Brain pericyte (primary cell): ENCODE measurements around the gene CFAP161.

Experiments used
- DNase-seq: peaks from one replicate; pipeline ENCODE4 v3.0.0-alpha.2; 2012; ENCODE audit warnings: low read depth, low spot score

Gene CFAP161

GRCh38 chr15:81183439-81183775 lies 49.3 kb downstream of the CFAP161 start:
- no peak for DNase-seq

- no peak for DNase-seq
Measured at GRCh38 chr15:81184188-81184587, 50.1 kb downstream of the CFAP161 start.

DNA sequence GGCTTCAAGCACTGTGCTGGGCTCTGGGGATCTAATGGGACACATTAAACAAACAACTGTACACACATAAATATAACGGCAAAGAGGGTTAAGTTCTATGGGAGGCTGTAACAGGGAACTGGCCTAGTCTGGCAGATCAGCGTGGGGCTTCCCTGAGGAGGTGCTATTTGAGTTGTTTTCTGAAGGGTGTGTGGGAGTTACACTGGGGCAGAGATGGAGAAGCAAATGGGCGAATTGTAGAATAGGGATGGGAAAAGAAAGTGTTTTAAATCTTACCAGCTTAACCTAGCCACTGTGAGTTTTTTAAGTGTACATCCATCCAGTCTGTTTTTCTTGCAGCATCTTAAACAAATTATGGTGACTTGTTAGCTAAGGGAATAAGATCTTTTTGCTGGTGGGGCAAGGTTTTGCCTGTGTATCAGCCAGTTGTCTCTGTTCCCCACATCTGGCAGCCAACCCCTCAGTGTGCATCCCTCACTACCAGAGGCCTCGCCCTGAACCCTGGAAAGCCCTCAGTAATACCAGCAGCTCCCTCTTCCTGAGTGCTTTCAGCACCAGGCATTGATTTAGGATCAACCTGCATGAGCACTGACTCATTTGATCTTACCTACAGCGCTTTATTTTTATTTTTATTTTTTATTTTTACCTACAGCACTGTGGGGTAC lies 51.7 kb downstream of the CFAP161 start:
- no peak for DNase-seq

GRCh38 chr15:81188354-81188753 lies 54.3 kb downstream of the CFAP161 start:
- DNase-seq, result no peak

- no peak for DNase-seq
Measured at GRCh38 chr15:81189583-81190283, 55.7 kb downstream of the CFAP161 start.

DNA sequence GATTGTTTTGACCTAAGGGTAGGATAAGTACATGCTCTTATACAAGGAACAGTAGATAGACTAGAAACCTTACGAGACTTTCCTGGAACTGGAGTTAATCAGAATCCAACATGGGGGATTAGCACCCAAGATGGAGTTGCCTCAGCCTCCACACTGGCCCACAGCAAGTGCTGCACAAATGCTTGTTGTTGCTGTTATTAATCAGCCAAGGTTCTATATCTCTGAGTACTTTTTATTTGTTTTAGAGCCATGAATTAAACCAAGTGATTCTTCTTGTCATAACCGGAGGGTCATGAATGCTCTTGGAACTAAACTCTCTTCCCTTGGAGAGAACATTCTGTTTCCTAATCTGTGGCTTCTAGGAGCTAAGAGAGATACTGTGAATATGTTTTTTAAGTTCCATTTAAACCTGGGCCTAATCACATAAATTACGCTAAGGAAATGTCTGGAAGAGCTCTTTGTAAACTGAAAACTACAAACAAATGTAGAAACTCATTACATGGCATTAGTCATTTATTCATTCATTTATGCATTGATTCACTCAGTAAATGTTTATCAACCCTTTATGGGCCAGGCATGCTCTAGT lies 56.9 kb downstream of the CFAP161 start:
- DNase-seq, result no peak

DNA sequence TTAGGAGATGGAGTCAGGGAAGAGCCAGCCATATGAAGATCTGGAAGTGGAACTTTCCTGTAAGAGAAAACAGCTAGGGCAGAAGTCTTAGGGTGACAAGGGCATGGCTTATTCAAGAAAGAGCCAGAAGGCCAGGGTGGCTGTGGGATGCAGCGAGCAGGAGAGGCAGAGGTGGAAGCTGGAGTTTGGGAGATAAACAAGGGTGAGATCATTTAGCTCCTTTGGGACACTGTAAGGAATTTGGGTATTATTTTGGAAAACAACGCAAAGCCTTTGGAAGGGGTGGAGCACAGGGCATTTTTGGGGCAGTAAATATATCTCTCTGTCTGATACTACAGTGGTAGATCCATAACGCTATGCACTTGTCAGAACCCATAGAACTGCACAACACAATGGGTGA lies 57.6 kb downstream of the CFAP161 start:
- no peak for DNase-seq

- no peak for DNase-seq
Measured at GRCh38 chr15:81194723-81195122, 60.7 kb downstream of the CFAP161 start.

DNA sequence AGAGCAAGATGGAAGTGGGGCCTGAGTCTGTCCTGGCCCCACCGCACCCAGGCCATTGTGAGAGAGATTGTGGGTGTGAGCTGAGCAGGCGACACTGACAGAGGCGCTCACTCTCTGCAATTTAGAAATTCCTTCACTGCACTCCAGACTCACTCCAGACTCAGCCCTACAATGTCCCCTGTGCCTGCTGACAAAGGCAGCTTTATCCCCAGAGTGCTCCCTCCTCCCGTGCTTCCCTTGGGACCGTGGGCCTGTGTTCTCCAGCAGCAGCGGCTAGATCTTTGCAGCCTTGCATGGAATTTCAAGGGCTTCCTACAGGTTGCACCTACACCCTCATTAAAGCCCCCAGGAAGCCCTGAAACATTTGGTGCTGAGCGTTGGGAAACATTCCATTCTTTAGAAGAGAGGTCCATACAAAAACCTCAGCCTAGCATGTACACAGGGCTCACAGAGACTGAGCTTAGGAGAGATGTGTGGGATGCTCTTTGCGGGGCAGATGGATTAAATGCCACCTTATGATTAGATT lies 61.3 kb downstream of the CFAP161 start:
- DNase-seq, result no peak

DNA sequence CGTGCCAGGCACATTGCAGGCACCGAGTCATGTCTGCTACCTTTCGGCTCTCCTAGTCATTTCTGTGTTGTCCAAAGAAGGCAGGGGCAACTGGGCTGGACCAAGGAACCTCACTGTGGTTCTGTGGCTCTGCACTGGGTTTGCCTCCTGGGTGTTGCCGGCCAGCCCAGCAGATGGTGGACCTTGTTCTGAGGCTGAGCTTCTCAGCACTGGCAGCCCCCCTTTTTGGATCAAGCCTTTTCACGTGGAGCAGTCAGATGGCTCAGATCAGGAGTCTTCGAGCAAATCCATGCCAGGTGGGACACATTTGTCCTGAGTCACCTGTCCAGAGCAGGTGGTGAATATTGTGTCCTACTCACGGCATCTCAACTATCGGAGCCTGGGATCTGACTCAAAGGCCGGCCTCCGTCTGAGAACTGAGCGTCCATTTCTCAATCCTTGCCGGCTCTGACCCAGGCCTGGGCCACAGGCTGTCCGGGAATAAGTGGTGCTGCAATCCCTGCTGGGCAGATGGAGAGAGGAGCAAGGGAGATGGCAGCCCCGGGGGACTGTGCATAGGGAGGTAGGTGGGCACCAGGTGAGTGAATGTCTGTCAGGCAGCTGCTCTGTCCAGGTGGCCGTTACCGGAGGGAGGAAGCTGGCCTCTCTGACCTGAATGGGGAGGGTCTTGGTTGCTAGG lies 62.6 kb downstream of the CFAP161 start, which contains the start of gene IL16:
IL16 (plus strand) TSS at position 304 of the 679 bp plus-strand sequence. CDS start 28,521 bp downstream, outside the sequence.
- DNase-seq, result no peak

DNA sequence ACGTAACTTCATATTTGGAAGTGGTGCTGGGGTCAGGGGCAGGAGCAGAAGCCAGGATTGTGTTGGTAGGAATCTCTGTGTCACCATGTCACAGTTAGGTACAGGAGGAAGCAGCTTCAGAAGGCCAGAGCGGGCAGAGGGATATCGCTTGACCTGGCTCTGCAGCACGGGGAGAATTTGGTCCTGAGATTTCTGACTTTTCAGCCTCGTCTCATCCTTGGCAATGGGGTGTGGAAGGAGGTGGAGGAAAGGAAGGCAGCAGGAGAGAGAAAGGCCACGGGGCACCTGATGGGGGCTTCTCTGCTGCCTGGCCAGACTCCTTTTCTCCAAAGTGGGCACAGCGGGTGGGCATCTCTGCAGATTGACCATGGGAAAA lies 63.2 kb downstream of the CFAP161 start:
- DNase-seq, result no peak

- no peak for DNase-seq
Measured at GRCh38 chr15:81197688-81198281, 63.7 kb downstream of the CFAP161 start.
